CD4-positive, alpha-beta T cell treated with Interleukin-12 subunit alpha and Interleukin-12 subunit beta, for 1 hour (primary cell): ENCODE data around the gene ZFYVE16.
A peak's percentile ranks its signal among the peaks of the same experiment; 100 is the strongest.
"Not testable (repeated sequence)": the region's sequence is repeated elsewhere in the genome, so short reads cannot be mapped to it uniquely, and the experiment has no call there.

Source experiments
- DNase-seq: peaks from one replicate; pipeline ENCODE4 v3.0.0-alpha.2; 2020

ZFYVE16 gene

DNA sequence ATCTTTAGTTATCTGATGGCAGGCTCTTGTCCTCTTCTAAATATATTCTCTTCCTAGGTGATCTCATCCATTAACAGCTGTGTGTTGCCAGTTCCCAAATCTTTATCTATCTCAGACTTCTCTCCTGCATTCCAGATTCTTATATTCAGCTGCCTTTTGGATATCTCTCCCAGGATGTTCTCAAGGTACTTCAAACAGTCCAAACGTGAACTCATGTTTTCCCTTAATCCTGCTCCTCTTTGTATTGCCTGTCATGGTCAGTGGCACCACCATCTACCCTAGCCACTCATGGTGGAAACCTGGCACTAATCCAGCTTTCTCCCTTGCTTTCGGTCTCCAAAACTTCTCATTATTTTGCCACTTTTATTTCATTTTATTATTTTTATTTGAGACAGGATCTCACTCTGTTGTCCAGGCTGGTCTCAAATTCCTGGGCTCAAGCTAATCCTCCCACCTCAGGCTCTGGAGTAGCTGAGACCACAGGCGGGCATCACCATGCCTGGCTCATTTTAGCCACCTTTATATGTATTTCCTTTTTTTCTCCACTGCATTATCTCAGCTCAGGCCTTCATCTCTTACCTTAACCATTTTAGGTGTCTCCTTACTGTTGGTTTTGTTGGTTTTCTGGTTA, 3.8 kb downstream of the ZFYVE16 start:
- DNase-seq: no peak

DNA sequence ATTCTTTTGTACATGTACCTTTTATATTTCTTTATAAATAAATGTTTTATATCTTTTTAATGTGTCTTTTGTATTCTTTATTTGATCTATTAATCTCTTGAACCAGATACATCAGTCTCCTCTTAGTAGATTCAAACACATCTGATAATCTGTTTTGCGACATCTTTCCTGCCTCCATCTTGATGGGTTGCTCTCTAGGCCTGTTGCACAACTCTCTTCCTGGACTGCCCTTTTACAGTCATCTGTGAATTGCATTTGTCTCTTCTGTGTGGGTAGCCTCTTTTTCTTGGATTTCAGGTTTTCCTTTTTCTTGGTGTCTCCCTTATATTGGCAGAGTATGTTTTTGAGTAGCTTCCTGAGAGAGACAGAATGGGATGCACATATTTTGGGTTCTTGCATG, 6.2 kb downstream of the ZFYVE16 start:
- no peak for DNase-seq

DNA sequence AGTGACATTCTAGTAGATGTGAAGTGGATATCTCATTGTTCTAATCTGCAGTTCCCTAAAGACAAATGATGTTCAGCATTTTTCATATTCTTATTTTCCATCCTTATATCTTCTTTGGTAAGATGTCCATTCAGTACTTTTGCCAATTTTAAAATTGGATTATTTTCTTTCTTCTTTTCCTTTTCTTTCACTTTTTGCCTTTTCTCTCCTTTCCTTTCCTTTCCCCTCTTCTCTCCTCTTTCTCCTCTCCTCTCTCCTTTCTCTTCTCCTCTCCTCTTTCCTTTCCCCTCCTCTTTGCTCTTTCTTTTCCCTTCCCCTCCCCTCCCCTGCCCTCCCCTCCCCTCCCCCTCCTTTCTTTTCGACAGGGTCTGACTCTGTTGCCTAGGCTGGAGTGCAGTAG, 10.1 kb downstream of the ZFYVE16 start:
- no peak for DNase-seq

DNA sequence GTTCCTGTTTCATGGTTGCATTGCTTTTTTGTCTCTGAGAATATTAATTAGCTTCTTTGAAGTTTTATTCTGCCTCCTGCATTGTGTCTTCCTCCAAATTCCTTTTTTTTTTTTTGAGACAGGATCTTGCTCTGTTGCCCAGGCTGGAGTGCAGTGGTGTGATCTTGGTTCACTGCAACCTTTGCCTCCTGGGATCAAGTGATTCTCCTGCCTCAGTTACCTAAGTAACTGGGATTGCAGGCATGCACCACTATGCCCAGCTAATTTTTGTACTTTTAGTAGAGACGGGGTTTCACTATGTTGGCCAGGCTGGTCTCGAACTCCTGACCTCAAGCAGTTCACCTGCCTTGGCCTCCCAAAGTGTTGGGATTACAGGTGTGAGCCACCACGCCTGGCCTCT, 16.5 kb downstream of the ZFYVE16 start:
- not testable (repeated sequence) for DNase-seq

DNA sequence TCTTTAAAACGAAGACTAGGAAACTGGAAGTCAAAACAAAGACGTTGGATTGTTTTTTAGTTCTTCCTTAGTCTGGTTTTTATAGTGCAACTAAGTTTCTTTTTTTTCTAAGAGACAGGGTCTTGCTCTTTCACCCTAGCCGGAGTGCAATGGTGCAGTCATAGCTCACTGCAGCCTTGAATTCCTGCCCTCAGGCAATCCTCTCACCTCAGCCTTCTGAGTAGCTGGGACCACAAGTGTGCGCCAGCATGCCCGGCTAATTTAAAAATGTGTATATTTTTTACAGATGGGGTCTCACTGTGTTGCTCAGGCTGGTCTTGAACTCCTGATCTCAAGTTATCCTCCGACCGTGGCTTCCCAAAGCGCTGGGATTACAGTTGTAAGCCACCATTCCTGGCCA, 27.6 kb downstream of the ZFYVE16 start:
- no peak for DNase-seq

DNA sequence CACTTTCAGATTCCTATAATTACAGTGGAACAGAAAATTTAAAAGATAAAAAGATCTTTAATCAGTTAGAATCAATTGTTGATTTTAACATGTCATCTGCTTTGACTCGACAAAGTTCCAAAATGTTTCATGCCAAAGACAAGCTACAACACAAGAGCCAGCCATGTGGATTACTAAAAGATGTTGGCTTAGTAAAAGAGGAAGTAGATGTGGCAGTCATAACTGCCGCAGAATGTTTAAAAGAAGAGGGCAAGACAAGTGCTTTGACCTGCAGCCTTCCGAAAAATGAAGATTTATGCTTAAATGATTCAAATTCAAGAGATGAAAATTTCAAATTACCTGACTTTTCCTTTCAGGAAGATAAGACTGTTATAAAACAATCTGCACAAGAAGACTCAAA, 29.5 kb downstream of the ZFYVE16 start:
- no peak for DNase-seq

DNA sequence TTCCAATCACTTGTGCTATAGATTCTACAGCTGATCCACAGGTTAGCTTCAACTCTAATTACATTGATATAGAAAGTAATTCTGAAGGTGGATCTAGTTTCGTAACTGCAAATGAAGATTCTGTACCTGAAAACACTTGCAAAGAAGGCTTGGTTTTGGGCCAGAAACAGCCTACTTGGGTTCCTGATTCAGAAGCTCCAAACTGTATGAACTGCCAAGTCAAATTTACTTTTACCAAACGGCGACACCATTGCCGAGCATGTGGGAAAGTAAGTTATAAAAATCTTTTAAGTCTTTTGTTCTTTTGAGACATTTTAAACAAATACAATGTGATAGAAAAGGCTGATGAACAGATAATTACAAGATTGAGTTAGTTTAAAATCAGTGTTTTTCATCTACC, 30.9 kb downstream of the ZFYVE16 start:
- DNase-seq: no peak

DNA sequence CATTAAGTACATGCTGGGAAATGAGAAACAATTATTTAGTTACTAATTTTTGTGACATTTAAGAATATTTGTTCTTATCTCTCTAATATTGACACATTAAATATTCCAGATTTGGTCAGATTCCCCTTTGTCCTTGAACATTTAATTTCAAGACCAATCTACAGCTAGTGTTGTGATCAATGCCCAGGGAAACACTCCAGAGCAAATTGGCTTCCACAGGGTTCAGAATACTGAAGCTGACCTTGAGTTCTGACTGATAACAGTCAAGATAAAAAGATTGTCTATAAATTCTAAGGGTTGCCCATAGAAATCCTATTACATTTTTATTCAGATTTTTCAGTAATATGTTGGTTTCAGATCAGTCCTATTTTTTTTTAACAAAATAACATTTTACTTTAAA, 31.3 kb downstream of the ZFYVE16 start:
- no peak for DNase-seq

DNA sequence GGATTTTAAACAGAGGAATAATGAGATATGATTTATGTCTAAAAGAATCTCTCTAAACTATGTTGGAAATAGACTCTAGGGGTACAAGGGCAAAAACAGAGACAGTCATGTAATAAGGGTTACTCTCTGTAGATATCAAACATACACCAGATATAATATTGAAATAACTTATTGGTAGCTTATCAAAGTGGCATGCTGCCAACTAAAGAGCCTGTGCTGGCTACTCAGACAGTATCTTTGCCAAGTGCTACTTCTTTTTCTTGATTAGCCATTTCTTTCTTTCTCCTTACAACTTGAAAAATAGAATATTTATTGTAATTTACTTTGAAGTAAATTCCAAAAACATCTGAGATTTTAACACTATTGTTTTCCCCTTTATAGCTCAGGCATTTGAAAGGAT, 34.9 kb downstream of the ZFYVE16 start:
- DNase-seq: no peak

DNA sequence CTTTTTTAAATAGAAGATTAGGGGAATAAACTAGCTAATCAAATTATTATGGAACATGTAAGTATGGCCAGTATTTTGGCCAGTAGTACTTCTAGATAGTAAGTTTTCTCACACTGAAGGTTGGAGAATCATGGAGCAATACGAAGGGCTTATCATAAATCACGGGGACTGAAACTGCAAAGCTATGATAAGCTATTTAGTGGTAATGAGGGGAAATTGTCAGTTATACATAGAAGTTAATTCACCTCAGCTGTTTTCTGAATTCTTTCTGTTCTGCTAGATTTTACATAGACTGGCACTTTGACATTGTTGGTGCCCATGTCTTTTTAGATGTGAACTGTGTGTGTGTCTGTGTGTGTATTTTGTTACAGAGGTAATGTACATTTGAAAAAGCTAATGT, 45.5 kb downstream of the ZFYVE16 start:
- DNase-seq: no peak

DNA sequence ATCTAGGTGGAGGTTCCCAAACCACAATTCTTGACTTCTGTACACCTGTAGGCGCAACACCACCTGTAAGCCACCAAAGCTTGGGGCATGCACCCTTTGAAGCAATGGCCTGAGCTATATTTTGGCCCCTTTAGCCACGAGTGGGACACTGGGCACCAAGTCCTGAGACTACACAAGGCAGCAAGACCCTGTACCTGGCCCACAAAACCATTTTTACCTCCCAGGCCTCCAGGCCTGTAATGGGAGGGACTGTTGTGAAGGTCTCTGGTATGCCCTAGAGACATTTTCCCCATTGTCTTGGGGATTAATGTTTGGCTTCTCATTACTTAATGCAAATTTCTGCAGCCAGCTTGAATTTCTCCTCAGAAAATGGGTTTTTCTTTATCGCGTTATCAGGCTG, 55.4 kb downstream of the ZFYVE16 start:
- DNase-seq: no peak

DNA sequence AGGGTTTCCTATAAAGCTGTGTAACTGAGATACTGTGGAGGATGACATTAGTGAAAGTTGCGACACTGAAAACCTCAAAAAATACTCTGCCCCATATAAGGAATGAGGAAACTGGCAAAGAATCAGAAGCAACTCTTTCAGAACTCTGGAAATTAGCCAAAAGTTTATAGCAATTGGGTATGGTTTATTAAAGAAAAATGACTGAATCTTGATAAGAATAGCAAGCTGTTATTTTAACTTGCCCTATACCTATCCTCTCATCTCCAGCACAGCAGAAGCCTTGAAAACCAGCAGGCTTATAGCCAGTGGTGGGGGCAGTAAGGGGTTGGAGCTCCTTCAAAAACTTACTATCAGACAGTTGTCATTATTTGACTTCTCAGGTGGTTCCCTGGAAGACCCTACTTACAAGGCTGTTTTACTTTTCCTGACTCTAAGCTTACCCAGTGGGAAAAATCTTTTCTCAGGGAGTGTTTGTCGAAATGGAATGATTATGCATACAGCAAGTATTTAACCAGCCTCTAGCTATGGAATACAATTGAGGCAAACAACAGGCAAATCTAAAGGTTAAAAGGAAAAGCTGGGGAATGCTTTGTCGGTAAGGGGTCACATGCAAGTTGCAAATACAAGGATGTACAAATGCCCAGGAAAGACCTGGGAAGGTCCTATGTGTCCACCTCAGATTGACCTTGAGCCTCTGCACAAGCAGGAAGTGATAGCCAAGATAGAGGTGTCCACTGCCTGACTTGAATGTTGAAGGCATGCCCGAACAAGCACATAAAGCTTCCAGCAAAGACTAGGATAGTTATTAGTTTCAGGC, 59.0 kb downstream of the ZFYVE16 start:
- DNase-seq: no peak

DNA sequence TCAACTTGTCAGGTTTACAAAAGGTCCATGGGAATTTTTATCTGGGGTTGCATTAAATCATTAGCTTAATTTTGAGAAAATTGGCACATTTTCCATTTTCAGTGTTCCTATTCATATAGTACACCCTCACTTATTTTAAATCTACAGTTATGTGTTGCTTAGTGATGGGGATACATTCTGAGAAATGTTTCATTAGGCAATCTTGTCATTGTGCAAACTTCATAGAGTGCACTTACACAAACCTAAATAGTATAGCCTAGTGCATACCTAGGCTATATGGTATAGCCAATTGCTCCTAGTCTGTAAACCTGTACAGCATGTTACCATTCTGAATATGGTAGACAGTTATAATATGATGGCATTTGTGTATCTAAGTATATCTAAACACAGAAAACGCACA, 60.3 kb downstream of the ZFYVE16 start:
- DNase-seq: no peak

DNA sequence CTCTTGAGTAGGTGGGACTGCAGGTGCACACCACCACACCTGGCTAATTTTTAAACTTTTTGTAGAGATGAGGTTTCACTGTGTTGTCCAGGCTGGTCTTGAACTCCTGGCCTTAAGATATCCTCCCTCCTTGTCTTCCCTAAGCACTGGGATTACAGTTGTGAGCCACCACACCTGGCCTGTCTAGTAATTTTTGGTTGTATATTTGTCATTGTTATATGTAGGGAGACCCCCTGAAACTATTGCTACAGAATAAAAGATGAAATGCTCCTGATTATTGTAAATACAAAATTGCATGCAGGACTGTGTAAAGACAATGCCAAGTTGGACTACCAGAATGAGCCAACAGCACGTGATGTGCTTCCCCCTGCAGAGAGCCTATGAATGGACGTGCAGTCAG, 62.8 kb downstream of the ZFYVE16 start:
- DNase-seq: not testable (repeated sequence)

DNA sequence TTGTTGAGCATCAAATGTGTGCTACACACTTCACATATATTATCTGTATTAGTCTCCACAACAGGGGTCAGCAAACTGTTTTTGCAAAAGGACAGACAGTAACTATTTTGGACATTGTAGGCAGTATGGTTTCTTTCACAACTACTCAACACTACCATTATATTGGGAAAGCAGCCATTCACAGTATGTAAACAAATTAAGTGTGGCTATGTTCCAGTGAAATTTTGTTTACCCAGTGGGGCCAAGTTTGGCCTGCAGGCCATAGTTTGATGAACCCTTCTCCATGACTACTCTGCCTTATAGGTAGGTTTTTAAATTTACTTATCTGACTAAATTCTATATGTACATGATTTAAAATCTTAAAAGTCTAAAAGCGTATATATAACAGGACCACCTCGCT, 67.1 kb downstream of the ZFYVE16 start:
- DNase-seq: no peak

DNA sequence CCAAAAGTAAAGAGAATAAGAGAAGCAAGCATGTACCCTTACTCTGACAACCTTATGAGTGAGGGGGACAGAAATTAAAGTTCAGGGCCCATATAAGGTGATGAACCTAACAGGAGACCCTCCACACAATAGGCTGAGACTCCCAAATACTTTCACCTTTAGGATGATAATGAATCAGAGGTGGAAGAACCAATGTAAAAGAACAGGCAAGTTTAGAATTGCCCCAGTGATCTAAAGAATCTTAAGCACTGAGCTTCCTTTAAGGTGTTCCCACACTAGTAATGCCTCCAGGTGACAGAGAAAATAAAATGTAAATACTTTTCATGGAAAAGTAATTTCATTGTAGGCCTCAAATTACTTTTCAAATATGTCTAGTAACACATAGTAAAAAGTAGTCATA, 71.8 kb downstream of the ZFYVE16 start:
- no peak for DNase-seq

DNA sequence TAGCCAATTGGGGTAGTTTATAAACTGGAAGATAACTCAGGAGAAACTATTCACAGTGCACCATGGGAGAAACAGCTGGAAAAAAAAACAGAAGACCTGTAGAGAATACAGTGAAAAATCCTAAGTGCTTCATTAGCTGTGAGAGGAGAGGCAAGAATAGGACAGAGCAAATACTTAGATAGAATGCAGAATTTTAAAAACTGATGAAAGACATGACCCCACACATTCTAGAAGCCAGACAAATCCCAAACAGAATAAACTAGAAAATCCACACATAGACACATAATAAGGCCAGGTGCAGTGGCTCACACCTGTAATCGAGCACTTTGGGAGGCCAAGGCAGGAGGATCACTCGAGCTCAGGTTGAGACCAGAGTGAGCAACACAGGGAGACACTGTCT, 72.5 kb downstream of the ZFYVE16 start:
- DNase-seq: no peak

DNA sequence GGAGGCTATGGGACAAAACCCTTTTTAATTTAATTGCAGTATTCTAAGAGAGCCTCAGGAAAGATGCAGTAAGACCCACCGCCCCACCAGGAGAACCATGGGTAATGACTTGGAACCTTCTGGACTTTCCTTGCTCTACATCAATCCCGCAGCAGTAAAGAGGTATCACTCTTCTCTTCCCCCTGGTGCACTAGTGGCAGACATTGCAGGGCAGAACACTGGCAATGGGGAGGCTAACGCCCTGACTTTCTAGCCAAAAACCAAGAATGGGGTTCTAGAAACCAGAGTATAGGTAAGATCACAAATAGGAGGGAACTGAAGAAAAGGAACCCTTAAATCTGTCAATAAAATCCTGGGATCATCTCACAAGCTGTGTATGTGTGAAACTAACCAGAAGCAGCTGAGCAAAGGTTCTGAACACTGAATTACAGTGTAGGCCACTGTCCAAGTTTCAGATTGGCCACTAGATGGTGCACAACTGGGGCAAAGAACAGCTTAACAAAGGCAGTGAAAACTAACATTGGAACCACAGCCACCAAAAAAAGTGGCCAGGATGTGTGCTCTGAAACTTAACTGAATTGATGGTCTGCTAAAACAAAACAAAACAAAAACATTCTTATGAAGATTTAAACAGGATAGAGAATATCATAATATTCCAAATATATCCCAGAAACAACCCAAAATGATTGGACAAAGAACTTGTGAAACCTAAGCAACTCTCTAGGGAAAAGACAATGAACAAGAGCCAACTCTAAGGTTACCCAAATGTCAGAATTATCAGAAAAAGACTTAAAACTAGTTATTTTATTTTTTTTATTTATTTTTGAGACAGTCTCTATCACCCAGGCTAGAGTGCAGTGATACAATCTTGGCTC, 73.4 kb downstream of the ZFYVE16 start:
- DNase-seq: peak; percentile 41

DNA sequence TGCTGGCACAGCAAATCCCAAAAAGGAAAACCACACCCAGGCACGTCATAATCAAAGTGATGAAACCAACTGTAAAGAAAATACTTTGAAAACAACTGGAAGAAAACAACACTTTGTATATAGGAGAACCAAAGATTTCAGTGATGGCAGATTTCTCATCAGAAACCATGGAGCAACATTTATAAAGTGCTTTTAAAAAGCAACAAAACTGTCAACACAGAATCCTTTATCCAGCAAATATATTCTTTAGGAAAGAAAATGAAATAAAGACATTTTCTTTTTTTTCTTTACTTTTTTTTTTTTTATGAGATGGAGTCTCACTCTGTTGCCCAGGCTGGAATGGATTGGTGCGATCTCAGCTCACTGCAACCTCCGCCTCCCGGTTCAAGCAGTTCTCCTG, 74.7 kb downstream of the ZFYVE16 start:
- DNase-seq: no peak

DNA sequence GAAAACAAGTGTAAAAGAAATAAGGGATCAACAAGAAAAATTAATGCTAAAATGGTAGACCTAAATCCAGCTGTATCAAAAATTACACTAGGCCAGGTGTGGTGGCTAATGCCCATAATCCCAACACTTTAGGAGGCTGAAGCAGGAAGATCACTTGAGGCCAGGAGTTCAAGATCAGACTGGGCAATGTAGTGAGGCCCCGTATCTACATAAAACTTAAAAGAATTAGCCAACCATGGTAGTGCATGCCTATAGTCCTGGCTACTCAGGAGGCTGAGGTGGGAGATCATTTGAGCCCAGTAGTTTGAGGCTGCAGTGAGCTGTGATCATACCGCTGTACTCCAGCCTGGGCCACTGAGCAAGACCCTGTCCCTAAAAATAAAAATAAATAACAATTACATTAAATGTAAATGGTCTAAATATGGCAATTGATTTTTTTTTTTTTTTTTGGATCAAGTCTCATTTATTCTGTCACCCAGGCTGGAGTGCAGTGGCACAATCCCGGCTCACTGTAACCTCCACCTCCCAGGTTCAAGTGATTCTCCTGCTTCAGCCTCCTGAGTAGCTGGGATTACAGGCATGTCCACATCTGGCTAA, 75.9 kb downstream of the ZFYVE16 start:
- no peak for DNase-seq

DNA sequence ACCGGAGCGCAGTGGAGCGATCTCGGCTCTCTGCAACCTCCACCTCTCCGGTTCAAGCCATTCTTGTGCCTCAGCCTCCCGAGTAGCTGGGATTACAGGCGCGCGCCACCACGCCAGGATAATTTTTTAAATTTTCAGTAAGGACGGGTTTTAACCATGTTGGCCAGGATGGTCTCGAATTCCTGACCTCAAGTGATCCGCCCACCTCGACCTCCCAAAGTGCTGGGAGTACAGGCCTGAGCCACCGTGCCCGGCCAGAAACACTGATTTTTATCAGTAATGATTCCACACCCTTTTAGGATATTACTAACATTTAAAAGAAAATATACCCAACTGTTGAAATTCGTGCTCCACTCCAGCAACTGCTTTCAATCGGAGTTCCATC, 79.6 kb downstream of the ZFYVE16 start:
- DNase-seq: no peak

DNA sequence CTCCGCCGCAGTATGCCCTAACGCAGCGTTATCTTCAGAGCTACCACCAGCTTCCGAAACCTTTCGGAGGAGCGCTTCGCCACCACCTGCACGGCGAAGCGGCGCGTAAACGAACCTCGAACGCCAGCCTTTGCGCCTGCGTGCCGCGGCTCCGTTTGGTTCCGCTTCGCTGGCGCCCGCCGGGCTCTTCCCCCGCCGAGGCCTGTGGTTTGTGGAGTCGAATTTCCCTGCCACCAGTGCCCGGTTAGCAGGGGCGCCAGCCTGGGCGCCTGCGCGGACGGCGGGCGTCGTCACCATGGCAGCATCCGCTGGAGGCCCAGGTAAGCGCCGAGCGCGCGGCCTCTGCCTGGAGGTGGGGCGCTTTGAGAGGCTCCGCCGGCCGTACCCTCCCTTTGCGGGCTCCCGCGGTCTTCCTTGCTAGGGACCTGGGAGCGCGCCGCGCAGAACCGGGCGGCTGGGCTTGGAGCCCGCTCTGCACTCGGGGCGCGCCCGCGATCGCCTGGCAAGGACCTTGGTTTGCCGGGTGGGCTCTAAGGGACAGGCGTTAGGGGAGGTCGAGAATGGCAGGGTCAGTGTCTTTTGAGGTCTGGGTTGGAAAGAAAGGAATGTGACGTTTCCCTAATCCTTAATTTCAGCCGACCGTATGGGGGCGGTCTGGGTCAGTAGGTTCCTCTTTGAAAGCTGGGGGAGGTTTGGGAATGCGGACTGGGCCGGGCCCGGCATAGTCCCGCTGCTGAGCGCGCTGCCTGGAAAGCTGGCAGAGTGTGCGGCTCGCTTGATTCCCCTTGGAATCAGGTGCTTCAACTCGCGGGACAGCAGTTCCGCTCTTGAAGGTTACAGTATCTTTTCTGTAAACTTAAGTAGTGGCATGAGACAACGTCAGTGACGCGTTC, 80.2 kb downstream of the ZFYVE16 start, which contains the start of gene FAM151B:
TSS of gene FAM151B (plus strand) at position 272 of the 893 bp plus-strand sequence. CDS start at position 296, 24 bp downstream.
- peak; percentile 80 for DNase-seq
